WTC11 (cell line): ENCODE results near the gene SEPTIN10. TPM values are rescaled to one million over a fixed set of nuclear protein-coding genes. Genes with fewer than 3 reads are reported as not detected.

Source experiments
- ATAC-seq: fragments of 200-7000 bp; cut with Tn5 transposase; 2 replicates; pipeline ENCODE4 v1.10.0; 2021; ENCODE audit warnings: mild to moderate bottlenecking, moderate library complexity
- CTCF ChIA-PET: fragments of 300-600 bp; sonication (Branson Sonifier 250); formaldehyde crosslinking; loops from one replicate; lab custom pipeline; 2021; ENCODE audit warnings: antibody characterized with exemption; lab: Charles Lee
- POLR2A ChIA-PET: fragments of 350-600 bp; sonication (Branson Sonifier 250); formaldehyde crosslinking; loops from one replicate; lab custom pipeline; 2021; ENCODE audit warnings: antibody characterized with exemption; lab: Charles Lee
- DNase-seq: peaks from one replicate; pipeline ENCODE4 v3.0.0; 2021; ENCODE audit warnings: low spot score
- H3K27ac Mint-ChIP-seq: 2 replicates; pipeline ENCODE4 v1.8.0; 2021; ENCODE audit warnings: mixed read lengths
- H3K27me3 Mint-ChIP-seq: 2 replicates; pipeline ENCODE4 v1.8.0; 2021; ENCODE audit warnings: low read depth, mild to moderate bottlenecking, moderate library complexity, mixed read lengths
- H3K36me3 Mint-ChIP-seq: 2 replicates; pipeline ENCODE4 v1.8.0; 2021; ENCODE audit warnings: mixed read lengths
- H3K4me1 Mint-ChIP-seq: 2 replicates; pipeline ENCODE4 v1.8.0; 2022; ENCODE audit warnings: mixed read lengths
- H3K4me3 Mint-ChIP-seq: 2 replicates; pipeline ENCODE4 v1.8.0; 2021; ENCODE audit warnings: mild to moderate bottlenecking, moderate library complexity, mixed read lengths
- H3K9me3 Mint-ChIP-seq: 2 replicates; pipeline ENCODE4 v1.8.0; 2021; ENCODE audit warnings: mixed read lengths
- CREB1 ChIP-seq: sonication (generic); formaldehyde crosslinking; IDR thresholded peaks from 2 replicates; pipeline ENCODE4 v1.8.0; 2023; ENCODE audit warnings: mild to moderate bottlenecking, missing genetic modification reagents
- CREM ChIP-seq: sonication (generic); formaldehyde crosslinking; IDR thresholded peaks from 2 replicates; pipeline ENCODE4 v1.8.1; 2022; ENCODE audit warnings: mild to moderate bottlenecking, missing genetic modification reagents, moderate library complexity
- FOXK1 ChIP-seq: sonication (generic); formaldehyde crosslinking; IDR thresholded peaks from 2 replicates; pipeline ENCODE4 v1.8.0; 2022; ENCODE audit warnings: mild to moderate bottlenecking, moderate library complexity, missing genetic modification reagents
- MAX ChIP-seq: sonication (generic); formaldehyde crosslinking; IDR thresholded peaks from 2 replicates; pipeline ENCODE4 v1.8.0; 2022; ENCODE audit warnings: mild to moderate bottlenecking, missing genetic modification reagents
- MXD4 ChIP-seq: fragments of 250-450 bp; sonication (Bioruptor Pico); IDR thresholded peaks from 2 replicates; pipeline ENCODE4 v1.8.0; 2021; ENCODE audit warnings: mild to moderate bottlenecking, moderate library complexity, borderline replicate concordance
- OVOL2 ChIP-seq: fragments of 250-450 bp; sonication (Bioruptor Pico); IDR thresholded peaks from 2 replicates; pipeline ENCODE4 v1.9.0; 2021; ENCODE audit warnings: mild to moderate bottlenecking, borderline replicate concordance
- ZNF281 ChIP-seq: sonication (generic); formaldehyde crosslinking; IDR thresholded peaks from 2 replicates; pipeline ENCODE4 v1.8.0; 2023; ENCODE audit warnings: mild to moderate bottlenecking, missing genetic modification reagents
- ZNF423 ChIP-seq: fragments of 250-450 bp; sonication (Bioruptor Pico); IDR thresholded peaks from 2 replicates; pipeline ENCODE4 v2.1.2; 2022; ENCODE audit warnings: mild to moderate bottlenecking, moderate library complexity
- ZNF671 ChIP-seq: fragments of 250-450 bp; sonication (Bioruptor Pico); IDR thresholded peaks from 2 replicates; pipeline ENCODE4 v1.8.0; 2021; ENCODE audit warnings: mild to moderate bottlenecking
- total RNA-seq: library from RNA; stranded (reverse); gene quantifications from 3 replicates; pipeline ENCODE4 v1.2.3, GENCODE V29; 2021
- TF ChIP-seq, protein P1 (sequence below): sonication (generic); formaldehyde crosslinking; IDR thresholded peaks from 2 replicates; pipeline ENCODE4 v1.8.1; 2022; ENCODE audit warnings: low read depth, mild to moderate bottlenecking, moderate library complexity, missing genetic modification reagents, borderline replicate concordance
- TF ChIP-seq, protein P2 (sequence below): sonication (generic); formaldehyde crosslinking; IDR thresholded peaks from 2 replicates; pipeline ENCODE4 v1.8.0; 2022; ENCODE audit warnings: missing genetic modification reagents
- TF ChIP-seq, protein P3 (sequence below): sonication (generic); formaldehyde crosslinking; IDR thresholded peaks from 2 replicates; pipeline ENCODE4 v1.8.1; 2022; ENCODE audit warnings: missing genetic modification reagents, borderline replicate concordance
- TF ChIP-seq, protein P4 (sequence below): fragments of 250-450 bp; sonication (Bioruptor Pico); IDR thresholded peaks from 2 replicates; pipeline ENCODE4 v1.9.0; 2021; ENCODE audit warnings: mild to moderate bottlenecking, borderline replicate concordance

SEPTIN10 gene
- total RNA-seq, 1 experiment from 2014 or later = 86.8 TPM

GRCh38 chr2:109521233-109522062, 92.3 kb downstream of the SEPTIN10 start:
- no peak for ATAC-seq
- H3K4me1 Mint-ChIP-seq = peaks cover 3% of the 10 kb centered on the region; the same call in 1 of the 2 replicates
- H3K27me3 Mint-ChIP-seq = no peaks in the 10 kb centered on the region
- no peak overlapping the region for H3K4me3 Mint-ChIP-seq
- no peaks in the 10 kb centered on the region for H3K36me3 Mint-ChIP-seq
- no peaks in the 10 kb centered on the region for H3K9me3 Mint-ChIP-seq
- H3K27ac Mint-ChIP-seq = no peak overlapping the region
- TF ChIP-seq MXD4 (CRISPR knock-in tag) (no peak), CREB1 (CRISPR knock-in tag) (no peak), ZNF671 (CRISPR knock-in tag) (no peak), FOXK1 (CRISPR knock-in tag) (no peak), MAX (CRISPR knock-in tag) (no peak), OVOL2 (CRISPR knock-in tag) (no peak)
- TF ChIP-seq, protein P1, sequence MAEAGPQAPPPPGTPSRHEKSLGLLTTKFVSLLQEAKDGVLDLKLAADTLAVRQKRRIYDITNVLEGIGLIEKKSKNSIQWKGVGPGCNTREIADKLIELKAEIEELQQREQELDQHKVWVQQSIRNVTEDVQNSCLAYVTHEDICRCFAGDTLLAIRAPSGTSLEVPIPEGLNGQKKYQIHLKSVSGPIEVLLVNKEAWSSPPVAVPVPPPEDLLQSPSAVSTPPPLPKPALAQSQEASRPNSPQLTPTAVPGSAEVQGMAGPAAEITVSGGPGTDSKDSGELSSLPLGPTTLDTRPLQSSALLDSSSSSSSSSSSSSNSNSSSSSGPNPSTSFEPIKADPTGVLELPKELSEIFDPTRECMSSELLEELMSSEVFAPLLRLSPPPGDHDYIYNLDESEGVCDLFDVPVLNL (CRISPR knock-in tag) = no peak
- TF ChIP-seq, protein P2, sequence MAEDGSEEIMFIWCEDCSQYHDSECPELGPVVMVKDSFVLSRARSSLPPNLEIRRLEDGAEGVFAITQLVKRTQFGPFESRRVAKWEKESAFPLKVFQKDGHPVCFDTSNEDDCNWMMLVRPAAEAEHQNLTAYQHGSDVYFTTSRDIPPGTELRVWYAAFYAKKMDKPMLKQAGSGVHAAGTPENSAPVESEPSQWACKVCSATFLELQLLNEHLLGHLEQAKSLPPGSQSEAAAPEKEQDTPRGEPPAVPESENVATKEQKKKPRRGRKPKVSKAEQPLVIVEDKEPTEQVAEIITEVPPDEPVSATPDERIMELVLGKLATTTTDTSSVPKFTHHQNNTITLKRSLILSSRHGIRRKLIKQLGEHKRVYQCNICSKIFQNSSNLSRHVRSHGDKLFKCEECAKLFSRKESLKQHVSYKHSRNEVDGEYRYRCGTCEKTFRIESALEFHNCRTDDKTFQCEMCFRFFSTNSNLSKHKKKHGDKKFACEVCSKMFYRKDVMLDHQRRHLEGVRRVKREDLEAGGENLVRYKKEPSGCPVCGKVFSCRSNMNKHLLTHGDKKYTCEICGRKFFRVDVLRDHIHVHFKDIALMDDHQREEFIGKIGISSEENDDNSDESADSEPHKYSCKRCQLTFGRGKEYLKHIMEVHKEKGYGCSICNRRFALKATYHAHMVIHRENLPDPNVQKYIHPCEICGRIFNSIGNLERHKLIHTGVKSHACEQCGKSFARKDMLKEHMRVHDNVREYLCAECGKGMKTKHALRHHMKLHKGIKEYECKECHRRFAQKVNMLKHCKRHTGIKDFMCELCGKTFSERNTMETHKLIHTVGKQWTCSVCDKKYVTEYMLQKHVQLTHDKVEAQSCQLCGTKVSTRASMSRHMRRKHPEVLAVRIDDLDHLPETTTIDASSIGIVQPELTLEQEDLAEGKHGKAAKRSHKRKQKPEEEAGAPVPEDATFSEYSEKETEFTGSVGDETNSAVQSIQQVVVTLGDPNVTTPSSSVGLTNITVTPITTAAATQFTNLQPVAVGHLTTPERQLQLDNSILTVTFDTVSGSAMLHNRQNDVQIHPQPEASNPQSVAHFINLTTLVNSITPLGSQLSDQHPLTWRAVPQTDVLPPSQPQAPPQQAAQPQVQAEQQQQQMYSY = no peak
- ChIA-PET POLR2A (no interaction called here), CTCF (no interaction called here)
- DNase-seq = no peak

DNA sequence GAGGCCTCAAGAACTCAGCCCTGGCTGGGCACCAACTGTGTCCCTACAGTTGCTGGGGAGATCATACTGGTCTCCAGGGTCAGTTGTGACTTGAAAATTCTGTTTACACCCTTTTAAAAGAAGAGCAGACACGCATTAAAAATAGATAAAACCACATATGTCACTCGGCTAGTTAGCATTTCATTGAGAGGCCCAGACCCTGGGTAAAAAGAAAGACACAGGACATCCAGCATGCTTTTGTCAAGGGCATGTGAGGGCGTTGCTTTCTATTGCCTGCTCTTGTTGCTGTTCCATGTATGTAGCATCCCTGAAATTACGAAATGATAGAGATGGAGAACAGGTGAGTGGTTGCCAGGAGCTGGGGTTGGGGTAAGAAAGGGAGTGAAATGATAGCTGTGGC, 94.3 kb downstream of the SEPTIN10 start:
- no peaks in the 10 kb centered on the region for H3K27me3 Mint-ChIP-seq
- H3K4me3 Mint-ChIP-seq = no peak overlapping the region
- no peaks in the 10 kb centered on the region for H3K36me3 Mint-ChIP-seq
- ATAC-seq (no peak), DNase-seq (no peak)
- CTCF ChIA-PET = no interaction called here
- peaks cover 3% of the 10 kb centered on the region; the same call in 1 of the 2 replicates for H3K4me1 Mint-ChIP-seq
- no peak overlapping the region for H3K27ac Mint-ChIP-seq
- POLR2A ChIA-PET = no interaction called here
- no peaks in the 10 kb centered on the region for H3K9me3 Mint-ChIP-seq
- TF ChIP-seq, protein P3, sequence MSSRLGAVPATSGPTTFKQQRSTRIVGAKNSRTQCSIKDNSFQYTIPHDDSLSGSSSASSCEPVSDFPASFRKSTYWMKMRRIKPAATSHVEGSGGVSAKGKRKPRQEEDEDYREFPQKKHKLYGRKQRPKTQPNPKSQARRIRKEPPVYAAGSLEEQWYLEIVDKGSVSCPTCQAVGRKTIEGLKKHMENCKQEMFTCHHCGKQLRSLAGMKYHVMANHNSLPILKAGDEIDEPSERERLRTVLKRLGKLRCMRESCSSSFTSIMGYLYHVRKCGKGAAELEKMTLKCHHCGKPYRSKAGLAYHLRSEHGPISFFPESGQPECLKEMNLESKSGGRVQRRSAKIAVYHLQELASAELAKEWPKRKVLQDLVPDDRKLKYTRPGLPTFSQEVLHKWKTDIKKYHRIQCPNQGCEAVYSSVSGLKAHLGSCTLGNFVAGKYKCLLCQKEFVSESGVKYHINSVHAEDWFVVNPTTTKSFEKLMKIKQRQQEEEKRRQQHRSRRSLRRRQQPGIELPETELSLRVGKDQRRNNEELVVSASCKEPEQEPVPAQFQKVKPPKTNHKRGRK (CRISPR knock-in tag) = no peak
- TF ChIP-seq, protein P4, sequence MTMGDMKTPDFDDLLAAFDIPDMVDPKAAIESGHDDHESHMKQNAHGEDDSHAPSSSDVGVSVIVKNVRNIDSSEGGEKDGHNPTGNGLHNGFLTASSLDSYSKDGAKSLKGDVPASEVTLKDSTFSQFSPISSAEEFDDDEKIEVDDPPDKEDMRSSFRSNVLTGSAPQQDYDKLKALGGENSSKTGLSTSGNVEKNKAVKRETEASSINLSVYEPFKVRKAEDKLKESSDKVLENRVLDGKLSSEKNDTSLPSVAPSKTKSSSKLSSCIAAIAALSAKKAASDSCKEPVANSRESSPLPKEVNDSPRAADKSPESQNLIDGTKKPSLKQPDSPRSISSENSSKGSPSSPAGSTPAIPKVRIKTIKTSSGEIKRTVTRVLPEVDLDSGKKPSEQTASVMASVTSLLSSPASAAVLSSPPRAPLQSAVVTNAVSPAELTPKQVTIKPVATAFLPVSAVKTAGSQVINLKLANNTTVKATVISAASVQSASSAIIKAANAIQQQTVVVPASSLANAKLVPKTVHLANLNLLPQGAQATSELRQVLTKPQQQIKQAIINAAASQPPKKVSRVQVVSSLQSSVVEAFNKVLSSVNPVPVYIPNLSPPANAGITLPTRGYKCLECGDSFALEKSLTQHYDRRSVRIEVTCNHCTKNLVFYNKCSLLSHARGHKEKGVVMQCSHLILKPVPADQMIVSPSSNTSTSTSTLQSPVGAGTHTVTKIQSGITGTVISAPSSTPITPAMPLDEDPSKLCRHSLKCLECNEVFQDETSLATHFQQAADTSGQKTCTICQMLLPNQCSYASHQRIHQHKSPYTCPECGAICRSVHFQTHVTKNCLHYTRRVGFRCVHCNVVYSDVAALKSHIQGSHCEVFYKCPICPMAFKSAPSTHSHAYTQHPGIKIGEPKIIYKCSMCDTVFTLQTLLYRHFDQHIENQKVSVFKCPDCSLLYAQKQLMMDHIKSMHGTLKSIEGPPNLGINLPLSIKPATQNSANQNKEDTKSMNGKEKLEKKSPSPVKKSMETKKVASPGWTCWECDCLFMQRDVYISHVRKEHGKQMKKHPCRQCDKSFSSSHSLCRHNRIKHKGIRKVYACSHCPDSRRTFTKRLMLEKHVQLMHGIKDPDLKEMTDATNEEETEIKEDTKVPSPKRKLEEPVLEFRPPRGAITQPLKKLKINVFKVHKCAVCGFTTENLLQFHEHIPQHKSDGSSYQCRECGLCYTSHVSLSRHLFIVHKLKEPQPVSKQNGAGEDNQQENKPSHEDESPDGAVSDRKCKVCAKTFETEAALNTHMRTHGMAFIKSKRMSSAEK (CRISPR knock-in tag) = no peak
- TF ChIP-seq ZNF281 (CRISPR knock-in tag) = no peak
- no peak for TF ChIP-seq ZNF423 (CRISPR knock-in tag)
- TF ChIP-seq CREM (CRISPR knock-in tag) = no peak
- TF ChIP-seq, protein P2 = no peak
